SW 1271 (cell line): Measurements from ENCODE around the gene ATAD3B.
"Not testable (repeated sequence)": the region's sequence is repeated elsewhere in the genome, so short reads cannot be mapped to it uniquely, and the experiment has no call there.

Source experiments
- DNase-seq, 2 experiments: peaks; one replicate each; lab custom pipeline; 2025; lab: John Stamatoyannopoulos, UW

Gene ATAD3B

GRCh38 chr1:1533176-1533893, 61.8 kb downstream of the ATAD3B start:
- not testable (repeated sequence) for DNase-seq

GRCh38 chr1:1533894-1534291, 62.3 kb downstream of the ATAD3B start:
- DNase-seq = not testable (repeated sequence)

- DNase-seq = no peak
Measured at GRCh38 chr1:1534401-1535154, 63.0 kb downstream of the ATAD3B start.

- DNase-seq = no peak
Measured at GRCh38 chr1:1535201-1536018, 63.8 kb downstream of the ATAD3B start.

GRCh38 chr1:1536019-1536937, 64.7 kb downstream of the ATAD3B start:
- DNase-seq = no peak

- DNase-seq = no peak
Measured at GRCh38 chr1:1536938-1537546, 65.5 kb downstream of the ATAD3B start.

GRCh38 chr1:1537626-1538250, 66.2 kb downstream of the ATAD3B start:
- no peak for DNase-seq

- no peak for DNase-seq
Measured at GRCh38 chr1:1538334-1538733, 66.8 kb downstream of the ATAD3B start.

- DNase-seq = no peak
Measured at GRCh38 chr1:1538989-1539309, 67.4 kb downstream of the ATAD3B start.

GRCh38 chr1:1539310-1540089, 67.9 kb downstream of the ATAD3B start:
- DNase-seq = no peak

GRCh38 chr1:1540090-1540817, 68.7 kb downstream of the ATAD3B start, which contains the start of gene TMEM240:
Gene TMEM240, minus strand, starts transcription at chr1:1540624. Its CDS starts 278 bp downstream, at chr1:1540346.
- no peak for DNase-seq

GRCh38 chr1:1540818-1541628, 69.5 kb downstream of the ATAD3B start:
- no peak for DNase-seq

- no peak for DNase-seq
Measured at GRCh38 chr1:1541956-1542765, 70.6 kb downstream of the ATAD3B start.

- DNase-seq = no peak
Measured at GRCh38 chr1:1542766-1543705, 71.5 kb downstream of the ATAD3B start.

GRCh38 chr1:1543706-1544099, 72.1 kb downstream of the ATAD3B start:
- DNase-seq = no peak

- DNase-seq = no peak
Measured at GRCh38 chr1:1544544-1544943, 73.0 kb downstream of the ATAD3B start.
